ENCODE measurements around the gene MMAA.

DNA sequence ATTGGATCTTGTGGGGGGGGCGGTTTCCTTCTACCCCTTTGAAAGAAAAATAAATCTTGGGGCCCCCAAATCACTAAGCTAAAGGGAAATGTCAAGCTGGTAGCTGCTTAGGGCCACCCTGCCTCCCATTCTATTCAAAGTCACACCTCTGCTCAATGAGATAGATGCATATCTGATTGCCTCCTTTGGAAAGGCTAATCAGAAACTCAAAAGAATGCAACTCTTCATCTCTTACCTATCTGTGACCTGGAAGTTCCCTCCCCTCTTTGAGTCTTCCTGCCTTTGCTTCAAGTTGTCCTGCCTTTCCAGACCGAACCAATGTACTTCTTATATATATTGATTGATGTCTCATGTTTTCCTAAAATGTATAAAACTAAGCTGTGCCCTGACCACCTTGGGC is 67.8 kb downstream of the MMAA start:
- TF ChIP-seq CTCF (IDR thresholded peaks at IDR 0.05) (no peak), POLR2A (IDR thresholded peaks at IDR 0.05) (no peak)
